Upper lobe of left lung (tissue), 6 donors: ENCODE results near the gene PLEKHG4. TPM values are rescaled to one million over a fixed set of nuclear protein-coding genes. Genes with fewer than 3 reads are reported as not detected.

Source experiments
- ATAC-seq, 2 donors: fragments of 200-7000 bp; cut with Tn5 transposase; one replicate each; pipeline ENCODE4 v1.9.1; 2022; ENCODE audit warnings: mild to moderate bottlenecking in 2 of 2, moderate library complexity in 2 of 2; ENCODE audit not compliant: low FRiP score in 2 of 2
- DNase-seq, 2 donors: peaks; one replicate each; pipeline ENCODE4 v3.0.0-alpha.2; 2019 to 2020
- H3K27ac ChIP-seq, 4 donors: fragments of 200-600 bp; sonication (generic); one replicate each; pipeline ENCODE4 v1.5.1; 2016 to 2019
- H3K27me3 ChIP-seq, 4 donors: fragments of 200-600 bp; sonication (generic); one replicate each; pipeline ENCODE4 v1.5.1; 2017 to 2019
- H3K36me3 ChIP-seq, 4 donors: fragments of 200-600 bp; sonication (generic); one replicate each; pipeline ENCODE4 v1.5.1; 2016 to 2019
- H3K4me1 ChIP-seq, 4 donors: fragments of 200-600 bp; sonication (generic); one replicate each; pipeline ENCODE4 v1.5.1; 2018 to 2019
- H3K4me3 ChIP-seq, 4 donors: fragments of 200-600 bp; sonication (generic); one replicate each; pipeline ENCODE4 v1.5.1; 2017 to 2019; ENCODE audit warnings: mild to moderate bottlenecking in 2 of 4, moderate library complexity in 1 of 4
- H3K9me3 ChIP-seq, 4 donors: fragments of 200-600 bp; sonication (generic); one replicate each; pipeline ENCODE4 v1.5.1; 2018 to 2019
- CTCF ChIP-seq, 6 experiments: fragments of 450-650 bp in 4 of 6; fragments of 200-600 bp in 2 of 6; sonication (generic) in 2 of 6; IDR thresholded peaks; one replicate each; pipeline ENCODE4 v1.5.1; 2016 to 2019; ENCODE audit warnings: antibody characterized with exemption in 6 of 6
- EP300 ChIP-seq, 4 donors: sonication (generic); formaldehyde crosslinking; IDR thresholded peaks; one replicate each; pipeline ENCODE4 v1.5.1; 2017; ENCODE audit warnings: antibody characterized with exemption in 4 of 4, control low read depth in 2 of 4
- POLR2A ChIP-seq, 4 donors: fragments of 450-650 bp; IDR thresholded peaks; one replicate each; pipeline ENCODE4 v1.5.1; 2016 to 2017; ENCODE audit warnings: antibody characterized with exemption in 4 of 4, mild to moderate bottlenecking in 2 of 4
- POLR2AphosphoS5 ChIP-seq, 2 donors: sonication (generic); formaldehyde crosslinking; IDR thresholded peaks; one replicate each; pipeline ENCODE4 v1.5.1; 2017; ENCODE audit warnings: antibody characterized with exemption in 2 of 2
- WGBS, 2 donors: methylation state at CpG; one replicate each; pipeline ENCODE4 v1.1.5; 2017 to 2018; 5-methylcytosine and 5-hydroxymethylcytosine counted together
- total RNA-seq, 6 donors: library from RNA; depleted of rRNA in 4 of 6; stranded (reverse); fragments of >200 nt in 4 of 6; gene quantifications; one replicate each; pipeline versions ENCODE4 v1.1.0 to v1.2.1, GENCODE V29; 2016 to 2021
- donor health status: DM: no; HTN: no; CAD: no; lungs with moderate emphysema.
- donor health status: DM: no; HTN: yes; CAD: no; lungs with severe emphysema.

Gene PLEKHG4
- total RNA-seq, 6 donors from 2014 or later = 13.4 to 39.8 (median 16.5) TPM

- no peaks in the 10 kb centered on the region for H3K27me3 ChIP-seq
- no peak overlapping the region for H3K27ac ChIP-seq
- DNase-seq (peak in 1 of 2 donors; percentile 47), ATAC-seq (peak in 1 of 2 donors; percentile 91)
- no peaks in the 10 kb centered on the region for H3K36me3 ChIP-seq
- H3K9me3 ChIP-seq = no peaks in the 10 kb centered on the region
- TF ChIP-seq POLR2AphosphoS5 (IDR thresholded peaks at IDR 0.05) = no peak
- peaks cover 0 to 10% (median 5%) of the 10 kb centered on the region in 4 donors for H3K4me1 ChIP-seq
- no peak overlapping the region for H3K4me3 ChIP-seq
- 74 to 79% methylated on average over 10 to 11 of the region's 11 CpGs for whole genome bisulfite sequencing, 2 donors
These were observed 21.9 kb downstream of the PLEKHG4 start for GRCh38 chr16:67301080-67301782.

- Histone ChIP-seq H3K36me3 (no peaks in the 10 kb centered on the region), H3K4me1 (peaks cover 0 to 10% (median 5%) of the 10 kb centered on the region in 4 donors), H3K9me3 (no peaks in the 10 kb centered on the region), H3K27ac (no peak overlapping the region), H3K4me3 (no peak overlapping the region), H3K27me3 (no peaks in the 10 kb centered on the region)
- ATAC-seq (peak in 1 of 2 donors; percentile 9), DNase-seq (no peak)
- TF ChIP-seq POLR2AphosphoS5 (IDR thresholded peaks at IDR 0.05) (no peak), CTCF (IDR thresholded peaks at IDR 0.05) (no peak), EP300 (IDR thresholded peaks at IDR 0.05) (no peak), POLR2A (IDR thresholded peaks at IDR 0.05) (no peak)
- WGBS, 2 donors = 71 to 72% methylated on average over 6 to 7 of the region's 7 CpGs
These were observed 22.7 kb downstream of the PLEKHG4 start for GRCh38 chr16:67302076-67302475.

- Histone ChIP-seq H3K4me3 (no peak overlapping the region), H3K27me3 (no peaks in the 10 kb centered on the region), H3K9me3 (no peaks in the 10 kb centered on the region), H3K4me1 (peaks cover 0 to 10% (median 5%) of the 10 kb centered on the region in 4 donors), H3K27ac (no peak overlapping the region), H3K36me3 (no peaks in the 10 kb centered on the region)
- WGBS, 2 donors = 90 to 100% methylated on average over 2 to 8 of the region's 8 CpGs
- no peak for ATAC-seq
- no peak for DNase-seq
- TF ChIP-seq EP300 (IDR thresholded peaks at IDR 0.05) = no peak
- no peak for TF ChIP-seq CTCF (IDR thresholded peaks at IDR 0.05)
- TF ChIP-seq POLR2AphosphoS5 (IDR thresholded peaks at IDR 0.05) = no peak
- TF ChIP-seq POLR2A (IDR thresholded peaks at IDR 0.05) = no peak
These were observed 23.6 kb downstream of the PLEKHG4 start for GRCh38 chr16:67302970-67303369.

GRCh38 chr16:67304020-67304419, 24.7 kb downstream of the PLEKHG4 start:
- Histone ChIP-seq H3K4me1 (peaks cover 0 to 10% (median 5%) of the 10 kb centered on the region in 4 donors), H3K9me3 (no peaks in the 10 kb centered on the region), H3K36me3 (no peaks in the 10 kb centered on the region), H3K27ac (no peak overlapping the region), H3K4me3 (no peak overlapping the region), H3K27me3 (no peaks in the 10 kb centered on the region)
- ATAC-seq (no peak), DNase-seq (no peak)
- WGBS, 2 donors = 87 to 100% methylated on average over 1 of the region's 1 CpG
- TF ChIP-seq EP300 (IDR thresholded peaks at IDR 0.05) (no peak), CTCF (IDR thresholded peaks at IDR 0.05) (no peak), POLR2AphosphoS5 (IDR thresholded peaks at IDR 0.05) (no peak), POLR2A (IDR thresholded peaks at IDR 0.05) (no peak)

GRCh38 chr16:67305216-67306071, 26.1 kb downstream of the PLEKHG4 start:
- WGBS, 2 donors = 91 to 95% methylated on average over 11 to 13 of the region's 13 CpGs
- peaks cover 0 to 10% (median 5%) of the 10 kb centered on the region in 4 donors for H3K4me1 ChIP-seq
- no peak overlapping the region for H3K27ac ChIP-seq
- no peaks in the 10 kb centered on the region for H3K36me3 ChIP-seq
- no peaks in the 10 kb centered on the region for H3K27me3 ChIP-seq
- H3K9me3 ChIP-seq = no peaks in the 10 kb centered on the region
- H3K4me3 ChIP-seq = no peak overlapping the region
- TF ChIP-seq CTCF (IDR thresholded peaks at IDR 0.05) (no peak), EP300 (IDR thresholded peaks at IDR 0.05) (no peak), POLR2A (IDR thresholded peaks at IDR 0.05) (no peak), POLR2AphosphoS5 (IDR thresholded peaks at IDR 0.05) (no peak)
- DNase-seq (no peak), ATAC-seq (no peak)
